GM21576 (cell line): ENCODE measurements around the gene SCAMP4.

Experiments
- ATAC-seq: cut with Tn5 transposase; IDR thresholded peaks from one replicate; pipeline ENCODE4 v1.9.1; 2021; ENCODE audit warnings: mild to moderate bottlenecking, moderate library complexity; ENCODE audit not compliant: unreplicated experiment

Gene SCAMP4

DNA sequence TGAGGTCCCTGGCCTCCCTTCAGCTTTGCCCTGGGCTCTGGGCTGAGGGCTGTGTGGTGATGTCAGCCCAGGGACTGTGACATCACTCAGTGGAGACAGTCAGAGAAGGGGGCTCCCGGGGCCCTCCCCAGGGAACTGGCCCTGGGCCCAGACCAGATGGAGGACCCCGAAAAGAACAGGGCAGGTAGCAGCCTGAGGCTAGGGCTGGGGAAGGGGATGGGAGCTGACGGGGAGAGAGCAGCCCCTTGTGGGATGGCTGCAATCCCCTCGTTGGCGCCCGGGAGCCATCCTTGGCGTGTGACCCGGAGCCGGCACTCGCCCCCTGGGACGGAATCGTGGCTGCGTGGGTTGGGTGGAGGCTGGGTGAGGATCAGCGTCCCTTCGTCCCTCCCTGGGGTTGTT lies 49.3 kb downstream of the SCAMP4 start:
- ATAC-seq: no peak

DNA sequence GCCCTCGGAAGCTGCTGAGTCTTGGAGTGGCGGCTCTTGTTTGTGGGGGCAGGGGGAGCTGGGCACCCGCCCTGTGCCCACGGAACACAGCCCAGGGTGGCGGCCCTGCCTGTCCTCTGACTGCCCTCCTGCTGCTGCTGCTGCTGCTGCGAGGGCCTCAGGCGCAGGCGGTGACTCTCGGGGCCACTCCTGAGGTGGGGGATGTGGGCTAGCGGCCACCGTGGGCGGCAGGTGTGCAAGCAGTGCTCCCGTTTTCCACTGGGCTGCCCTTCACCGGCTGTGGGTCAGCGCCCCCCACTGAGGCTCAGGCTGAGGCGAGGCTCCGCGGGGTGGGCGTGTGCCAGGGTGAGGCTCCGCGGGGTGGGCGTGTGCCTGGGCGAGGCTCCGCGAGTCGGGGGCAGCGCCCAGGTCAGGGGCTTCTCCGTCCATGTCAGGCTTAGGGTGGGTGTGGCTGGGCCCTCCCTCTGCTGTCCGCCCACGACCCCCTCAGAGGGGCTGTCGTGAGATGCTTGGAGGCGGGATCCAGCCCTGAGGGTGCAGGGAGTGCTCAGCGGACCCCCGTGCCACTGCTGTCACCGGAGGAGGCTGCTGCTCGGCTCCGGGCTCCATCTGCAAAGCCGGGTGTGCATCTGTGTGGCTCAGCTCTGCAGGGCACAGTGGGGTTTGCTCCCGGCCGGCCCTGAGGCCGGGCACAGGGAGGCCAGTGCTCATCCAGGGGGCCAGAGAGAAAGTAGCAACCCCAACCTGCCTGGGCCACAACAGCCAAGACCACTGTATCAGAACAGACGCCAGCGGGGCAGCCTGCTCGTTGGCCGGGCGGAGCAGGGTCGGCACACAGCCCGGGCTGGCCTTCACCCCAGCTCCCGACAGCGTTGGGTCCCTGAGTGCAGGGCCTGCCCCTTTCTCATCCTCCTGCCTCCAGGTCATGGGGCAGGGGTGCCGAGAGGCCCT lies 50.2 kb downstream of the SCAMP4 start:
- ATAC-seq: no peak

DNA sequence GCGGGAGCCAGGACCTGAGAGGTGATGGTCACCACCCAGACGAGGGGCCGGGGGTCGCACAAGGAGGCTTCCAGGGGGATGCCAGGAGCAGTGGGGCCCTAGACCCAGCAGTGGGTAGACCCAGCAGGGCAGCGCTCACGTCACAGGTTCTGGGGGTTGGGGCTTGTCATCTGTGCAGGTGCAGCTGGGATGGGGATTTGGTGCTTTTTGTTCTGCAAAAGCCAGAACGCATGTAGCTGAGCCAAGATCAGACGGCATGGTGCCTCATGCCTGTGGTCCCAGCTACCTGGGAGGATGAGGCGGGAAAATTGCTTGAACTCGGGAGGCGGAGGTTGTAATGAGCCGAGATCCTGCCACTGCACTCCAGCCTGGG lies 50.9 kb downstream of the SCAMP4 start:
- ATAC-seq: no peak

DNA sequence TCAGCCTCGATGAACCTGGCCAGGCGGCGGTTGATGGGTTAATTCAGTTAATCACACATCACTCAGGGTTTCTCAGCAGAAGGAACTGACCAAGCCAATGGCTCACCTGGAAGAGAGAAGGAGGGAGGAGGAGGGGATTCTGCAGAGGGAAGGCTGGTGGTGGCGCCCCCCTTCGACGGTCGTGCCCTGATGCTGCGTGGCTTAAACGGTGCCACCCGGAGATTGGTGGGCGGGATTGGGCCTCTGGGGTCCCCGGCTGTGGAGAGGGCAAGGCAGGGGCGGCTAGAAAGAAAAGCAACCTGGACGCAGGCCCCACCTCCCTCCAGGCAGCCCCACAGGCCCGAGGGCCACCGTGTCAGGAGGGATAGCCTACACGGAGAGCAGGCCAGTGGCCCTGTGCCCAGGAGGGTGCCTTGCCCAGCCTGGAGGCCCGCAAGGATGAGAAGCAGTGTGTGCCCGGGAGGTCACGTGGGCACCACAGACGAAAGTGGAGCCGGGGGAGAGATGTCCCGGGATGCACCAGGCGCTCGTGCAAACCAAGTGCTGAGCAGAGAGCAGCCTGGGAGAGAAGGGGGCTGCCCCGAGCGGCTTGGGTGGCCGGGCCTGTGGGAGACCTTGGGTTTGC lies 51.8 kb downstream of the SCAMP4 start:
- ATAC-seq: no peak

DNA sequence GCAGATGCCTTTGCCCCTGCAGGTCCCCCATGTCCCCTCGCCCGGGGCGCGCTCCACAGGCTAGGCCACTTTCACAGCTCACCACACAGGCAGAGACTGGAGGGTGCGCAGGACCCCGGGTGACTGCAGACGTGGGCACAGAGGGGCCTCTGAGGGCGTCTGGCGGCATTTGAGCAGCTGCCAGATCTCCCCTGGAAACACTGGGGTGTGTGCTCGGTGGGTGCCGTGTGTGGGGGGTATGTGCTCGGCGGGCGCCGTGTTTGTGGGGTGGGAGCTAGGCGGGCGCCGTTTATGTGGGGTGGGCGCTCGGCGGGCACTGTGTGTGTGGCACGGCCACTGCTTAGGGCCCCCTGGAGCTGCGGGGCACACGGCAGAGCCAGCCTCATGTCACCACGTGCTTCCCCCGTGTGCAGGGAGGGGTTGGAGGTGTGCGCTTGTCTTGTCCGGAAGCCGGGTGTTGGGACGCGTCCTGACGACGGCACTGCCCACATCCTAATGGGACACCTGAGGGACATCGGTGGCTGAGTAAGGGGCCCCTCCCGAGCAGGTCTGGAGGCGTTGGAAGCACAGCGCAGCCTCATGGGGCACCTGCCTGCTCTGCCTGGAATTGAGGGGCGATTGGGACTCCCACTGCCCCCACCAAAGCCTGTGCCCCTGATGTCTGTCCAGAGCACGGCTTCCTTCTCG lies 52.5 kb downstream of the SCAMP4 start:
- no peak for ATAC-seq

DNA sequence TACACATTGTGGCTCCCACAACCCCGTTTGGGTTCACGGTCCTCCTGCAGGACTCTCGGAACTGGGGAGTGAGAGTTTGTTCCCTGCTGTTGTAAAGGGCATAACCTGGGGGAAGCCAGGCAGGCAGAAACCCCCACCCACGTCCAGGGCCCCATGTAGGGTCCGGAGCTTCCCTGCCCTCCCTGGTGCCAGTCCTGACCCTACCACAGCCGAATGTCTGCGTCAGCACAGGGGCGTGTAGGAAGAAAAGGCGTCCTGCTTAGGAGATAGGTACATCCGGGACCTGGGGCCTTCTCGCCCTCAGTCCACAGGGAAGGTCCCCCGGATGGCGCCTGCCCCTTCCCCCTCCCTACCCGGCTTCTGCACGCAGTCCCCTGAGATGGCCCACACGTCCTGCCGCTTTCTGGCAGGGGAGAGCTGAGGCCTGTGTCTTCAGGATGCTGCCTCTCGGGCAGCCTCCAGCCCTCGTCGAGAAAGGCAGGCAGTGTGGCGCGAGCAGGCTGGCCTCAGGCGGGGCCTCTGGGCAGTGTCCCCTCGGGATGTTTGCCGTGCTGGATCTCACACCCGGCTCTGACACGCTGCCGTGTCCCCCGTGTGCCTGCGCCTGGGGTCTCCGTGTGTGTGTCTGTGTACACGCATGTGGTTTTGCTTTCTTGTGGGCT lies 54.9 kb downstream of the SCAMP4 start:
- ATAC-seq: no peak

DNA sequence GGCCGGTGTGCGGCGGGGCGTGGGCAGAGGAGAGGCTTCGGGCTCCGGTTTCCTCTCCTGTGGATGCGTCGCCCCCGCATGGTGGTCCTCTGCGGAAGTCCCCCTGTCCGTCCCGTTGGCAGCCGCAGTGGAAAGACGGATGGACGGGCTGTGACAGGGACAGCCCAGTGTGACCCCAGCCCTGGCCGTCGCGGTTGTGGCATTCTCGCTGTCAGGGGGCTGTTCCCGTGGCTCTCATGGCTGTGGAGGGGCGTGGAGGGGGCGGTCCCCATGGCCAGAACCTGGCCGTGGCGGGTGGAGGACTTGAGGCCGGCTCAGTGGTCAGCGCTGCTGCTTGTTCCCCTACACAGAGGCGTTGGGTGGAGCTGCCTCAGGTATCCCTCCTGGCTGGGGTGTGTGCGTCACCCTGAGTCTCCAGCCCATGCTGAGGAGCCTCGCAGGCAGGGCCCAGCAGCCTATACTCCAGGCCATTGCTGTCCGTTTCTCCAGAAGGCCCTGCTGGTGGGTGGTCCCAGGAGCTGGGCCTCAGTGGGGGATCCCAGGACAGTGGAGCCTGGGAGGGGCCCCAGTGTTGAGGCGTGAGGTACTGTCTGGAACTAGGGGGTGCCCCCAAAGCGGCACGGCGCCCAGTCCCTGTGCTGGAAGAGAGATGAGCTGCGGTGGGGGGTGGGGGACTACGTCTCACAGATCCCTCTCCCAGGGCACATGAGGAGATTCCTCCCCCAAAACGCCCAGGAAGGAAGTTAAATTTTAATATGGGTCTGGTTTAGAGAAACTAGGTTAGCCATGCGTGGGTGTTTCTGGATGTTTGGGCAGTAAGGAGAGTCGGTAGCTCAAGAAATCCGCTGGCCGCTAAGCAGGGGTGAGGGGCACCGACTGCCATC lies 56.0 kb downstream of the SCAMP4 start:
- ATAC-seq: no peak

DNA sequence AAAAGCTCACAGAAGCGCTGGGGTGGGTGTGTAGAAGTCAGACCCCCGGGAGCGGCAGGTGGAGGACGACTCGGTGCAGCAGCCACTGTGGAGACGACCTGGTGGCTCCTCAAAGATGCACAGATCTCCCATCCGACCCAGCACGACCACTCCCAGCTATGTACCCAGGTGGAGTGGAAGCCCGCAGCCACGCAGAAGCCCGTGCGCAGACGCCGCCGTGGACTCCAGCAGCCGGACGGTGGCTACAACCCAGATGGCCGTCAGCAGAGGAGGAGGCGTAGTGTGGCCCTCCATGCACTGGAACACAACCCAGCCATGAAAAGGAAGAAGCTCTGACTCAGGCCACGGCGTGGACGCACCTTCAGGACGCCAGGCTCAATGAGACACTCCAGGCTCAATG lies 57.5 kb downstream of the SCAMP4 start:
- ATAC-seq: no peak

DNA sequence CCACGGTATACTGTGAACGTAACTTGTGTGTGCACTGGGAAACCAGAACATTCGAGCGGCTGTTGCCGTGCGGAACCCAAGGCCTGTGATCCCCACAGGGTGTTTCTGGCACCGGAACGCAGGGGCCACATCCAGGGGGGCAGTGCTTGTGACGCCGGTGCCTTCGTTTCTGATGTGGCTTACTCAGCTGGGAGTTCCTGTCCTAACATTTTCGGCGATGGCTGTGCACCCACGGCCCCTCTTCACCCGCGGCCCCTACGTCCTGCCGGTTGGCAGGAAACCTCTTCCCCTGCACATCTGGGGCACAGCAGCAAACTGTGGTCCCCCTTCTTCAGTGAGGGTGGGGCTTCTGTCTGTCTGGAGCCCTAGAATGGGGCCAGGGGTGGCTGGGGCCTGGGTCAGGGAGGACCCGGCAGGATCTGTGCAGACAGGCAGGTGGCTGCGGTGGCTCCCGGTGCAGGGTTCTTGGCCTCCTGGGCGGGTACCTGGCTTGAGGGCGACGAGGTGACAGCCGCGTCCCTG lies 61.9 kb downstream of the SCAMP4 start:
- ATAC-seq: no peak

DNA sequence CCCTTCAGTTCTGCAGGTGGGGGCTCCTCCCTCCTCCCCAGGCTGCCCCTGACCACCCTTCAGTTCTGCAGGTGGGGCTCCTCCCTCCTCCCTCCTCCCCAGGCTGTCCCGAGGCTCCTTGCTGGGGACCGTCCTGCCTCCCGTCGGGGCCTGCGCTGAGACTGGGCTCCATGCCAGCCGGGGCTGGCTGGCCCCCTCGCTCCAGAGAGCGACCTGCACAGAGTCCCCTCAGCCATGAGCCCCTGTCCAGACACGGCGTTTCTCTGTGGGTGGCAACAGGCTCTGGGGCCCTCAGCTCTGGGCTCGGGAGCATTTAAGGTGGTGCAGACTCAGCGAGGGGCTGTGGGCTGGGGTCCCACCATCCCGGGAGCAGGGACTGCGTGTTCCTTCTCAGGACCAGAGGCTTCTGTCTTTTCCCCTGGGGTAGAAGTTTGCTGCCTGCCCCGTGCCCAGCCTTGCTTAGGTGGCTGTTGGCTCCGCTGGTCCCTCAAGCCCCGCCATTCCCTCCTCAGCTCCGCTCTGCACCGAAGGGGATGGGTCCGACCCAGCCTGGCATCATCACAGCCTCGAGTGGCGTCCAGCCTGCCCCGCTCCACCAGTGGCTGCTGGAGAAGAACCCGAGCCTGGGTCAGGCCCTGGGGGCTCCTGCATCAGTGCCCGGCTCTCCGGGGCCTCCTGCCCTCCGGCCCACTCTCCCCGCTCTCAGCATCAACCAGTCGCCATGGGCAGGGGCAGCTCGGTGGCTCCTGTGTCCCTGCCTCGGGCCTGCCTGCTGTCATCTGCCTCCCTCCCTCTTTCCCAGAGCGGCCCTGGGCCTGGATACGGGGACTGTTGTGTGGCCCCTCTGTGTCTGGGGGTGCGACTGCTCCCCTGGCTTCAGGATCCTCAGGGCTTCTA lies 63.3 kb downstream of the SCAMP4 start:
- ATAC-seq: no peak

DNA sequence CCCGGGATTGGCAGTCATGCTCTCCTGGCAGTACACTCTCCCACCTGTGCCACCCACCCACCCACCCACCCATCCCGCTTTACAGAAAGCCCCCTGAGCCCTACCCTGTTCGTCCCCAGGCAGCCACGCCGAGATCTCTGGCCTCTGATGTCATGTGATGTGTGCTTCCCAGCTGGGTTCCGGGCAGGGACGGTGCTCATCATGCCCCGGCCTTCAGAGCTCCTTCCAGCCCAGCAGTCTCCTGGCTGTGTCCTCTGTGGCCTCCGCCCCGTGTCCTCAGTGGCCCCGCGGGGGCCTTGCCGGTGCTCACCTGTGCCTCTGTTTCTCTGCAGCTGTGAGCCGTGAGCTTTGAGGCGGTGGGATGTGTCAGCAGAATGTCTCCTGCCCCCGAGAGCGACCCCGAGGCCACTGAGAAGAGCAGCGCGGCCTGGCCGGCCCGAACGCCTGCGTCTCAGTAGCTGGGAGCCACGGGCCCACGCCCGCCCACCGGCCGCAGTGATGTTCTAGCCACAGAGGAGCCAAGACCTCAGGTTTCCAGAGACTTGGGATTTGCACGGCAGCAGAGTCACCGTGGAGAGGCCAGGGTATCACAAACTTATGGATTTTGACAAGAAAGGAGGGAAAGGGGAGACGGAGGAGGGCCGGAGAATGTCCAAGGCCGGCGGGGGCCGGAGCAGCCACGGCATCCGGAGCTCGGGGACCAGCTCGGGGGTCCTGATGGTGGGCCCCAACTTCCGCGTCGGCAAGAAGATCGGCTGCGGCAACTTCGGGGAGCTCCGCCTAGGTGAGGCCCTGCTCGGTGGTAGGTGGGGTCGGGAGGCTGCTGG lies 64.2 kb downstream of the SCAMP4 start:
- no peak for ATAC-seq

DNA sequence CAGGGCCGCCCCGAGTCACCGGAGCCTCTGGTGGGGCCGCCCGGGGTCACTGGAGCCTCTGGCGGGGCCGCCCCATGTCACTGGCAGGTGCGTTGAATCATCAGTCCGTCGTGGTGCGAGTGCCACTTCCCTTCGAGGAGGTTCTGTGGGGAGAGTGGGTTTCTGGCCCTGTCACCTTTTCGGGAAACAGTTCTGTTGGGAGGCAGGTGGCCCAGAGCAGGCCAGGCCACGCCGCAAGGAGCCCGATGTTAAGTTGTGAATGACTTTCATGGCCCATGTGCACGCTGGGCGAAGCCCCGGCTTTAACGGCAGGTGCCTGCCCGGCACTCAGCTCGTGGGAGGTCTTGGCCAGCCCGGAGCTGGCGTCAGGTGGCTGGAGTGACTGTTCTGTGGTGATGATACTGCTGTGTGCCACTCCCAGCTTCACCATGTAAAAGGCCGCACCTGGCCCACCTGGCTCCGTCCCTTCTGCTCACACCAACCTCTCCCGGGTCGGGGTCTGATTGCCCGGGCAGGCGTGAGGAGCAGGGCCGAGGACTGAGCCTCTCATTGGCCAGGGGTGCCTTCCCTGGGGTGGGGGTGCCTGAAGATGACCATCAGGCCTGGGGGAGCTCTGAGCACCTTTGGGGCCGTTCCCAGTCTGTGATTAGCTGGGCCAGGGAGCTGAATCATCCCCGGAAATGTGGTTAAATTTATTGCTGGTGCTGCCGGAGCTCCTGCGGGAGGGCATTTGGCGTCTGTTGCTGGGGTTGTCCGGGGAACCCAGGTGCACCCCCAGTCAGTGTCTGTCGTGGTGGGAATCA lies 65.0 kb downstream of the SCAMP4 start:
- ATAC-seq: no peak

DNA sequence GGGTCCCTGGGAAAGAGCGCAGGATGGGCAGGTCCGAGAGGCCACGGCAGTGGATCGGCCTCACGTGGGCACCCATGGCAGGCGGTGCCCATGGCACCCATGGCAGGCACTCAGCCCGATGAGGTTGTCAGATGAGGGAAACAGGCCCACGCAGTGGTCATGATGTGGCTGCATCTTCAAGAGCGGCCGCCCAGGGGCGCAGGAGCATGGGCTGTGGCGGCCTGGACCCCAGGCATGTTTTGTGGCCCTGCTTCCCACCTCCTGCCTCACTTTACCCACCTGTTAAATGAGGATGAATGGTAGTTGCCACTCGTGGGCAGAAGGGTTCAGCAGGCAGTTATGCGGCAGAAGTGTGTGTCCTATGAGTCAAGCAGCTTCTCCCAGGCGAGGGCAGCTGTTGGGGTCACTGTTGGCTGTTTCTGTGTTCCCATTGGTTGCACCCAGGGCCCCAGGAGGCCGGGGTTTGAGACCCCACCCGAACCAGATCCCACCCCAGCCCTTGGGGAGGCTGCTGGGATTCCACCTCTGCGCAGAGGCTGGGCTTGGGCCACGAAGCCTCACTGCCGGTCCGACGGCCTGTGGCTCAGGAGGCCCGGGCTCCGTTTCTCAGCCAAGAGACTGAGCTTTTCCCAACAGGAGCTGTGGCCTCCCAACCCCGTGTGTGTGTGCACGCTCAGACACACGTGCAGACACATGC lies 65.8 kb downstream of the SCAMP4 start:
- no peak for ATAC-seq

DNA sequence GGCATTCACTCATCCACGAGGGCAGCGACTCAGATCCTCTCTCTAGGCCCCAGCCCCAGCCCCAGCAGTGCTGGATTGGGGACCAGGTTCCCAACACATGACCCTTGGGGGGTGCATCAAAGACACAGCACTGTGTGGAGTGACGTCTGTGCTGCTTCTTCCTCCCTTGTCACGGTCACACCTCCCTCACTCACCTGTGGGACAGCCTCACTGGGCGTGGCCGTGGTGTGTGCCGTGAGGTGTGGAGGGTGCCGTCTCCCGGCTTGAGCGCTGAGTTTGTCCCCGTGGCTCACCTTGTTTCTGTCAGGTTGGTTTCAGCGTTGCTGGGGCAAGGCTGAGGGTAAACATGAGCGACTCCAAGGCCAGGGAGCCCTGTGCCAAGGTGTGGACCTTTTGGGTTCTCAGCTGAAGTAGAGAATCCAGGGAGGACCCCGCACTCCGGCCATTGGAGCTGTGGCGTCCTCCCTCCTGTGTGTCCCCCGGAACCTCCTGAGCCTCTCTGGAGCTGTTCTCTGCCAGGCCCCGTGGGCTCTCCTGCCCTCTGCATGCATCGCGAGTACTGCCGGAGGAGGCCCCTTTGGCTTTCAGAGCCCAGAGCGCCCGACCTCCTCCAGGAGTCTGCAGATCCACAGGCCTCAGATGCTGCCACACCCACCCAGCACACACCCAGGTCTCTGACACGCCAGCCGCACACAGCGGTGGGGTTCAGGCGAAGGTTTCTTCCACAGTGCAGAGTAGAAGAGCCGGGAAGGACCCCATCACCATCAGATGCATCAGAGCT lies 69.4 kb downstream of the SCAMP4 start:
- no peak for ATAC-seq

DNA sequence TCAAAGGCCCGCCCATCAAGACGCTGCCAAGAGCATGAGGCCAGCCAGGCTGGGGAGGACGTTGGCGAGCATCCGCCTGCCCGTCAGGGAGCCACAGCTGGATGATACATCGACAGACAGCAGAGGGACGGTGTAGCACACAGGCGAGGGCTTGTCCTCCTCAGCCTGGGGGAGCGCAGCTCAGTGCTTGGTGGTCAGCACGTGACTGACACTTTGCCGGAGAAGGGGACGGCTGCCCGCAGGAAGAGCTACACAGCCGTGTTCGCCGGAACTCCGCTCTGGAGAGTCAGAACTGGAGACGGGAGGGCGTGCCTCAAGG lies 69.9 kb downstream of the SCAMP4 start:
- ATAC-seq: no peak
